Upper lobe of right lung (tissue), 1 donor: Measurements from ENCODE around the gene PTPRN2. TPM values are rescaled to one million over a fixed set of nuclear protein-coding genes. Genes with fewer than 3 reads are reported as not detected.
A peak's percentile ranks its signal among the peaks of the same experiment; 100 is the strongest.

Experiments used
- ATAC-seq: fragments of 200-7000 bp; cut with Tn5 transposase; one replicate; pipeline ENCODE4 v1.9.1; 2020; ENCODE audit warnings: mild to moderate bottlenecking, moderate library complexity
- DNase-seq: peaks from one replicate; pipeline ENCODE4 v3.0.0-alpha.2; 2020
- H3K27ac ChIP-seq: fragments of 200-600 bp; one replicate; pipeline ENCODE4 v1.8.0; 2022
- H3K27me3 ChIP-seq: fragments of 200-600 bp; one replicate; pipeline ENCODE4 v1.8.0; 2022; ENCODE audit warnings: mild to moderate bottlenecking
- H3K36me3 ChIP-seq: fragments of 200-600 bp; one replicate; pipeline ENCODE4 v1.8.0; 2022
- H3K4me1 ChIP-seq: fragments of 200-600 bp; one replicate; pipeline ENCODE4 v1.8.0; 2022
- H3K4me3 ChIP-seq: fragments of 200-600 bp; one replicate; pipeline ENCODE4 v1.8.0; 2022; ENCODE audit warnings: mild to moderate bottlenecking
- H3K9me3 ChIP-seq: fragments of 200-600 bp; one replicate; pipeline ENCODE4 v1.8.0; 2022
- CTCF ChIP-seq: fragments of 200-600 bp; IDR thresholded peaks from one replicate; pipeline ENCODE4 v1.8.0; 2022; ENCODE audit warnings: antibody characterized with exemption
- intact Hi-C: fragments of 100-400 bp; cut with DNase I; formaldehyde crosslinking; loops from one replicate; pipeline ENCODE4 v1.11.0; 2022
- total RNA-seq: library from RNA; stranded (reverse); fragmentation: NEBNext Ultra II Directional; extraction: Animal tissue kit (Norgen Biotek cat#: 25700); gene quantifications from one replicate; pipeline ENCODE4 v1.2.1, GENCODE V29; 2021
- donor health status: DM: no; HTN: yes; CAD: no; lungs with severe emphysema.

PTPRN2 gene
- total RNA-seq, 1 donor from 2014 or later = 4.9 TPM

GRCh38 chr7:158106272-158106671 is 481.4 kb downstream of the PTPRN2 start:
- Histone ChIP-seq H3K27me3 (no peaks in the 10 kb centered on the region), H3K4me3 (no peak overlapping the region), H3K36me3 (no peaks in the 10 kb centered on the region), H3K9me3 (no peaks in the 10 kb centered on the region), H3K4me1 (no peaks in the 10 kb centered on the region), H3K27ac (no peak overlapping the region)
- TF ChIP-seq CTCF = no peak
- DNase-seq (no peak), ATAC-seq (no peak)
- intact Hi-C loops = no loop called here

- Histone ChIP-seq H3K9me3 (no peaks in the 10 kb centered on the region), H3K27ac (no peak overlapping the region), H3K27me3 (no peaks in the 10 kb centered on the region), H3K4me3 (no peak overlapping the region), H3K36me3 (no peaks in the 10 kb centered on the region), H3K4me1 (no peaks in the 10 kb centered on the region)
- no peak for TF ChIP-seq CTCF
- ATAC-seq (no peak), DNase-seq (no peak)
- intact Hi-C loops = no loop called here
These were observed 484.2 kb downstream of the PTPRN2 start for GRCh38 chr7:158103378-158103777.

- Histone ChIP-seq H3K27me3 (no peaks in the 10 kb centered on the region), H3K36me3 (no peaks in the 10 kb centered on the region), H3K4me3 (no peak overlapping the region), H3K9me3 (no peaks in the 10 kb centered on the region), H3K27ac (no peak overlapping the region), H3K4me1 (no peaks in the 10 kb centered on the region)
- TF ChIP-seq CTCF = no peak
- intact Hi-C loops = no loop called here
- no peak for ATAC-seq
- peak; percentile 36 for DNase-seq
These were observed 484.7 kb downstream of the PTPRN2 start for GRCh38 chr7:158102897-158103296.

- intact Hi-C loops = no loop called here
- no peaks in the 10 kb centered on the region for H3K4me1 ChIP-seq
- H3K27me3 ChIP-seq = no peaks in the 10 kb centered on the region
- DNase-seq (no peak), ATAC-seq (no peak)
- H3K36me3 ChIP-seq = no peaks in the 10 kb centered on the region
- TF ChIP-seq CTCF = no peak
- H3K9me3 ChIP-seq = no peaks in the 10 kb centered on the region
- no peak overlapping the region for H3K27ac ChIP-seq
- H3K4me3 ChIP-seq = no peak overlapping the region
These were observed 485.7 kb downstream of the PTPRN2 start for GRCh38 chr7:158101821-158102450.

- DNase-seq (peak; percentile 52), ATAC-seq (no peak)
- Histone ChIP-seq H3K9me3 (no peaks in the 10 kb centered on the region), H3K27me3 (no peaks in the 10 kb centered on the region), H3K4me3 (no peak overlapping the region), H3K36me3 (no peaks in the 10 kb centered on the region), H3K4me1 (no peaks in the 10 kb centered on the region), H3K27ac (no peak overlapping the region)
- intact Hi-C loops = no loop called here
- no peak for TF ChIP-seq CTCF
These were observed 489.2 kb downstream of the PTPRN2 start for GRCh38 chr7:158098125-158099030.
